Measurements from ENCODE around the gene SMIM20.
A peak's percentile ranks its signal among the peaks of the same experiment; 100 is the strongest.

Gene SMIM20

DNA sequence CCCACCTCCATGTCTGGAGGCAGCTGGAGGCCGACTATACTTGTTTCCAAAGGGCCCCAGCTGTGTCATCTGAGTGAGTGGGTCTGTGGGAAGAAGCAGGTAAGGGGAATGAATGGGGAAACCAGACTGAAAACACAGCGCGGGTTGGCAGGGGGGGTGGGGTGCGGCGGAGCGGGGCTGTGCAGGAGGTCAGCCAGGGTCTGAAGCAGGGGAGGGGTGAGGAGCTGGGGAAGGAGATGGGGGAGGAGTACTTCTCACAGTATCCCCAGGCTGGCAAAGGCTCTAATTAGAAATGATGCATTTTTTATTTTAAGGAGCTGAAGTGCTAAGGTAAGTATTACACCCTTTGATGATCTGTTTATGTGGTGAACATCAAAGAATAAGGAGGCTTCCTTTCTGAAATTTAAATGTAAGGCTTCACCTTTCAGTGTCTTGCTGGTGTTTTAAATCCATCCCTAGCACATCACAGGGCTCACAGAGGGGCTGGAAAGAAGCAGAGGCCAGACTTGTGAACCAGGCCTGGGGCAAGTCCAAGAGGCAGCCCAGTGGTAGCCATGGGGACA lies 37.5 kb downstream of the SMIM20 start:
- intact Hi-C loops (cut with DNase I): no loop called here
- no peak for DNase-seq

DNA sequence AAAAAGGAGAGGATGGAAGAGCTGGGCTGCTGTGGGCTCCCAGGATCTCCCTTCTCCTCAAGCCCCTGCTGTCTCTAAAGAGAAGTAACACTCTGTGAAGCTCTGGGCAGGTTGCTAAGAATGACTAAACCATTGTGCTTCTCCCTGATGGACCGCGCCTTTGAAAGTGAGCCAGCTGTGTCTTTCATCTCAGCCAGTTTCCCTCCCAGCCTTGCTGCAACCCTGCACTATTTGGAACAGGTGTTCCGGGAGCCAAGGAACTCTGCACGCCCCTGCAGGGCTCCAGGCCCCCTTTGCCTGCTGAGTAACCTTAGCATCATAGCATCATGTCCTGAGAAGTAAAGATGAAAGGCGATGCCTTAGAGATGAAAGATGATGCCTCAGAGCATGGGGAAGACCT lies 39.7 kb downstream of the SMIM20 start:
- intact Hi-C loops (cut with DNase I): no loop called here
- DNase-seq: peak in 3 of 10 donors; percentile 13 to 38 (median 30)

DNA sequence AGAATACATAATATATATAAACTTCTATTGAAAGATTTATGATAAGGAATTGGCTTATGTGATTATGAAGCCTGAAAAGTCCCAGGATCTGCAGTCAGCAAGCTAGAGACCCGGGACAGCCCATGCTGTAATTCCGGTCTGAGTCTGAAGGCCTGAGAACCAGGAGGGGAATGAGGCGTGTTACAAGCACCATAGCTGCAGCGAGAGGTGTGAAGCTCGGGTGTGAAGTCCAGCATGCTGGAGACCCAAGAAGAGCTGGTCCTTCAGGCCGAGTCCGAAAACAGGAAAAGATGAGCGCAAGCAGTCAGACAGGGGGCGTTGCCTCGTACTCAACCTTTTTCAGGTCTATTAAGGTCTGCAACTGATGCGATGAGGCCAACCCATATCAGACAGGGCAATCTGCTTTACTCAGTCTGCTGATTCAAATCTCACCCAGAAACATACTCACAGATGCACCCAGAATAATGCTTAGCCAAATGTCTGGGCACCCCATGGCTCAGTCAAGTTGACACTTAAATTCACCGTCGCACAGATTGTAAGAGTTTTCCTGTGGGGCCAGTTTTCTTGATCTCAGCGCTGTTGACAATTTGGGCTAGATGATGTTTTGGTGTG lies 40.4 kb downstream of the SMIM20 start:
- DNase-seq: no peak
- intact Hi-C loops (cut with DNase I): no loop called here

DNA sequence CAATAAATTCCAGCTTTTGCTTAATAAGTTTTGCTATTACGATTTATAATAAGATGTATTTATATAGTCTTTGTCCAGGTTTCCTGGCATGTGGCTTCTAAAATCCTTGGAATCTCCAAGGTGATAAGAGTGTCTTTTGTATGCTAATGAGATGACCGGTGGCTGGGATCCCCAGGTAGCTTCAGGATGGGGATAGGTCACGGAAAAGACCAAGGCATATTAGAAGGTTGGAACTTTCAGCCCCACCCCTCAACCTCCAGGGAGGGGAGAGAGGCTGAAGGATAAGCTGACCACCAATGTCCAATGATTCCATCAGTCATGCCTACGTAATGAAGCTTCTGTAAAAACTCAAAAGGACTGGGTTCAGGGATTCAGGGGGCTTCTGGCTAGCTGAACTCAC lies 41.7 kb downstream of the SMIM20 start:
- intact Hi-C loops (cut with DNase I): no loop called here

DNA sequence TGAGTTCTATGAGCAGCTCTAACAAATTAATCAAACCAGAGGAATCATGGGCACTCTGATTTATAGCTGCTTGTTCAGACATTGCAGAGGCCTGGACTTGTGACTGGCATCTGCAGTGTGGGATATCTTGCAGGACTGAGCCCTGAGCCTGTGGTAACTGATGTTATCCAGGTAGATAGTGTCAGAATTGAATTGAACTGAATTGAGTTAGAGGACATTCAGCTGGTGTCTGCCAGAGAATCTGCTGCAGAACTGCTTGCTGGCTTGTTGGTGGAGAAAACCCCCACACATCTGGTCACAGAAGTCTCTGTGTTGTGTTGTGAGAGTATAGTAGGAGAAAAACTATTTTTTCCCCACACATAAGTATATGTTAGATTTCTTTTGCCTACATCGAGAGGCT lies 42.2 kb downstream of the SMIM20 start:
- intact Hi-C loops (cut with DNase I): no loop called here
- DNase-seq: peak in 3 of 10 donors; percentile 31 to 89 (median 41)

More for the DNA sequence above, 41.7 kb downstream of the SMIM20 start:
- no peak for DNase-seq

DNA sequence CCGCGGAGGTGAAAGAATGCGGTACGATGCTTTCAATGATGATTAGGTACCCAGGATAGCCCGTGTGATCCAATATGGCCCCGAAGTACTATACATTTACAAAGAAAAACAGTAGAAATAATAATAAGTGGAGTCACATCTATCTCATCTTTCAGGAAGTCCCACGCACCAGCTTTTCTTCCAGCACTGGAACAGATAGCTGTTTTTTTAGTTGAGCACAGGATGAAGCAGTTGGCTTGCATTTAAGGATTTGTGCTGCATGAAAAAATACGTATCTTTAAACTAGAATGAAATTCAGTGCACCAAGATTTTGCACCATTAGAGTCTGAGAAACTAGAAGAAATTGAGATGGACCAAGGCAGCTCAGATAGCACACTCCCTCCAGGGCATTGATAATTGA lies 44.1 kb downstream of the SMIM20 start:
- DNase-seq: no peak
- intact Hi-C loops (cut with DNase I): no loop called here

DNA sequence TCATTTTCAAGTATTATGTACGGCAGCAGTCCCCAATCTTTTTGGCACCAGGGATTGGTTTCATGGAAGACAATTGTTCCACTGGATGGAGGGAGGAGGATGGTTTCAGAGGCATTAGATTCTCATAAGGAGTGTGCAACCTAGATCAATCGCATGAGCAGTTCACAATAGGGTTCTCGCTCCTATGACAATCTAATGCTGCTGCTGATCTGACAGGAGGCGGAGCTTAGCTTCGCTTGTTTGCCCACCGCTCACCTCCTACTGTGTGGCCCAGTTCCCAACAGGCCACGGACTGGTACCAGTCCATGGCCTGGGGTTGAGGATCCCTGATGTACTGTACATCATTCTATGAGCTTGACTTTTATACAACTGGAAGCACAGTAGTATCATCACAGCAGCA lies 48.4 kb downstream of the SMIM20 start:
- intact Hi-C loops (cut with DNase I): no loop called here
- no peak for DNase-seq

DNA sequence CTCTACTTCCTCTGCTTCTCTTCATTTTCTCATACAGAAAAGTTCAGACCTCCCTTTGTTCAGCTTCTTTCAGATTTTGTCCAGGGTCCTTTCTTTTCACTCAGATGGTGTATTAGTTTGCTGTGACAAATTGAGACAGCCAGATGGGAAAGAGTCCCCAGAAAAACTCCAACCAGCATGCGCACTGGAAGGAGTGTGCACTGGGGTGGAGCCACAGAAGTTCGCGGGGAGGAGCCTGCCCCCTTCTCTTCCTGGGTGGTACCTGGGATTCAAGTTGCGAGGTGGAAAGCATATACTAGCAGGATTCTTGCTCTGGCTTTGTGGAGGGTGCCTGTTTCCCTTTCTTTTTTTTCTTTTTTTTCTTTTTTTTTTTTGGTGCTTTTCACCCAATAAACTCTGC lies 51.6 kb downstream of the SMIM20 start:
- intact Hi-C loops (cut with DNase I): no loop called here
- DNase-seq: no peak

DNA sequence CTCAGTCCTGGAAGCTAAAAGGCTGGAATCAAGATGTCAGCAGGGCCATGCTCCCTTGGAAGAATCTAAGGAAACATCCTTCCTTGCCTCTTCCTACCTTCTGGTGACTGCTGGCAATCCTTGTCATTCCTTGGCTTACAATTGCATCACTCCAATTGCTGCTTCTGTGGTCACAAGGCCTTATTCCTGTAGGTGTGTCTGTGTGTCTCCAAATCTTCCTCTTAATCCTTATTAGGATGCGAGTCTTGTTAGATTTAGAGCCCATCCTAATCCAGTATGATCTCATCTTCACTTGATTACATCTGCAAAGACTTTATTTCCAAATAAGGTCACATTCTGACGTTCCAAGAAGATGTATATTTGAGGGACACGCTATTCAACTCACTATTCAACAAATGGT lies 52.2 kb downstream of the SMIM20 start:
- DNase-seq: no peak
- intact Hi-C loops (cut with DNase I): no loop called here

DNA sequence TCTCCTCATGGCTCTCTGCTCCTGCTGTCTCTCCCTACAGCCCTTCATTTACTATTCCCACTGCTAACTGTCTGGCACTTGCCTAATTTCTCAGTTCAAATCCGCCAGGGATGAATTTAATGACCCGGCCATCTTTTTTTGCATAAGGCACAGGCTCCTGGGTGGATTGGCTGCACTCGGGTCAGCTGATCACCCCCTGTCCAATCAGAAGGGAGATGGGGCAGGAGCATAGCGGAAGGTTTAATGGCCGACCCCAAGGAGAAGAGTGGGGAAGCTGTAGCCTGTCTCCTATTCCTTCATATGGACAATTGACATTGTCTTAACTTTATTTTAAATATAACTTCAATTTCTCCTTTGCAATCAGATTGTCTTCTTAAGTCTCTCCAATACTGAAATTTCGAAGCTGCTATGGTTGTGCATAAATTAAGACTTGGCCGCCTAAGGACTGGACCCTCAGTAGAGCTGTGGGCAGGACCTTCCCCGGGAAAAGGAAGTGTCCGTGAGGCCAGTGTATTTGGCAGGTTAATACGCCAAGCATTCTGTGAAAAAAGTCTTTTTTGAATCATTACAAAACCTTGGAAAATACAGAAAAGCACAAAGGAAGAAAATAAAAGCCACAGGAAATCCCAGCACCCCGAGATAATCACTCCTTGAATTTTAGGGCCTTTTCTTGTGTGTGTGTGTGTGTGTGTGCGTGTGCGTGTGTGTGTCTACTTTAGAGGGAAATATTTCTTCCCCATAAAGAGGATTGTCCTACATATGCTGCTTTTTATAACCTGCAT lies 55.5 kb downstream of the SMIM20 start:
- no peak for DNase-seq
- intact Hi-C loops (cut with DNase I): no loop called here

DNA sequence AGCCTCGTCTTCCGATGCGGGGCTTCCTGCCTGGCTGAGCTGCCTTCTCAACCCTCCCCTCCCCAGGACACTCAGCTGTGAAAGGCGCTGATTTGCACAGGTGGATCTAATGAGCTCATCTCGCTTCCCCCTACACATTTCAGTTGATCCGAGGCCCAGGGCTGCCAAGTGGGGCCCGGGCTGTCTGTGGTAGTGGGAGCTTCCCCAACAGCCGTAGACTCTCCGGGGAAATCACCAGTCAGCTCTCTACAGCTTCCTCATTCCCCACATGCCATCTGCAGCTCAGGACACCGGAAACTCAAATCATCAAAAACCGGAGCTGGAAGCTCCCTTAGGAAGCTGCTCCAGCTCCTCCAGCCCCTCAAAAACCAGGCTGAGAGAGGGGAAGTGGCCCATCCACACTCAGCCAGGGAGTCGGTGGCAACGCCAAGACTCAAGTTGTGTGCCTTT lies 56.2 kb downstream of the SMIM20 start:
- intact Hi-C loops (cut with DNase I): no loop called here
- peak in 2 of 10 donors; percentile 21 to 83 for DNase-seq

DNA sequence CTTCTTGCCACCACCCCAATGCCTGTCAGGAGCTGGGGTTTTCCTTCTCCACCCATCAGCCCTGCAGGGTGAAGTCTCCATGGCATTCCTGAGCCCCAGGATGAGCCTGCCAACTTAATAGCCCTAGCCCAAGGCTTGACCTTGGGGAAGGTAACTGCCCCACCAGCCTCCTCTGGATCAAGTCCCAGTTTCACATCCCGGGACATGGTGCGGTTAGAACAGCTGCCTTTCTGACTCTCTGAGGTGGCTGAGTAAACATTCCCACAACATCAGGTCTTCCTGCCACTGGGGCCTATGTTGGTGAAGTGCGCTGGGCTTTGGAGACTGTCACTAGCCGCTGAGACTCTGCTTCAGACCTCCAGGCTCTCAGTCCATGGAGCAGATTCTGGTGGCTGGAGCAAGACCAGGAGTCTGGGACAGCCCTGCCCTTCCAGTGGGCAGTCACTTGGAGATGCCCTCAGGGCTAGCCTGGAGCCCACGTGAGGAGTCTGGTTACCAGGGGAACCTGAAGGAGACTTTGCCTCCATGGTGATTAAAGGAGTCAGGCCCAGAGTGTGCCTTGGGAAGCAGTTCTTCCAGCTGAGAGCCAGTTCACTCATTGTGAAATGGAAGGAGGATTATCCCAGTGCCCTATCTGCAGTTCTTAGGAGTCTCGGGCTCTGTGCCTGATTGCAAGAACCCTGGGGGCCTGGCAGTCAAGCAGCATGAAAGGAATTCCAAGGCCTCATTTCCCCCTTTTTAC lies 56.8 kb downstream of the SMIM20 start:
- peak in 5 of 10 donors; percentile 19 to 81 (median 27) for DNase-seq
- intact Hi-C loops (cut with DNase I): no loop called here

DNA sequence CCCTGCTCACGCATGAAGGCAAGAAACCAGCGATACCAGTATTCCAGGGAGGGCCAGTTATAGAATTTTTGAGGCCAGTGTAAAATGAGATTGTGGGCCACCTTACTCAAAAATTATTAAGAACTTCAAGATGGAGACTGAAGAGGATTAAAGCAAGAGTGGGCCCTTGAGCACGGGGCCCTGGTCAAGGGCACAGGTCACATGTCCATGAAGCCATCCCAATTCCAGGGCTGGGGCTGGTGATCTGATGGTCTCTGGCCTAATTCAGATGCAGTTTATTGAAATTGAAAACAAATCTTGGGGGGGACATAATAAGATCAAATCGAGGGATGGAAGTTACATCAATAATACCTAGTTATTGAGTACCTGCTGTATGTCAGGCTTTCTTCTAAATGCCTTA lies 58.3 kb downstream of the SMIM20 start:
- no peak for DNase-seq

DNA sequence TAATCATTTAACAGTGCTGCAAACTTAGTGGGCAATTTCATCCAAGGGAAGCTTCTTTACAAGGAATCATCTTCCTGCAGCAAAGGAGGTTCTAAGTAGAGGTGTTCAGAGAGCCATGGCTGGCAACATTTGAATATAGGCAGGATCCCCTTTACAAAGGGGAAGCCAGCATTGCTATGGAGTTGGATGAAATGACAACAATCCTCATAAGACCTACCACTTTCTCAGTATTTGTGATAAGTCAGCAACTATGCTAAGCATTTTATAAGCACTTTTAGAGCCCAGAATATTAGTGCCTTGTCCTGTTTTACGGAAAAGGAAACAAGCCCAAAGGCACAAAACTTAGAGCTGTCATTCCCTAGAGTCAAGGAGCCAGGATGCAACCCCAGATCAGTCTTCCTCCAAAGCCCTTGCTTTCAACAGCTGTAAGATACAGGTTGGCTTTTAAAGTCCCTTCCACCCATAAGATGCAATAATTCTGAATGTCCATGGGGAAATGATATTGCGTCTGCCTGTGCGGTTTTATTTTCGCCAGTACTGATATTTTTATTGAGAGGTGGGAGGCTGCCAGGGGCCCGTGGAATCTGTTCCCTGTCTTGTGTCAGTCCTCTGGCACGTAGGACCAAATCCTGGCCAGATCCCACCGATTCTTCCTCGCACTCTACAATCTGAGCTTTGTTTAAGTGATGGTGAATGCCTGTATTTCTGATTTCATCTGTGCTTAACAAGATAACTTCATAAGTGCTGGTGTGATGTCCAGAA lies 59.1 kb downstream of the SMIM20 start:
- intact Hi-C loops (cut with DNase I): no loop called here
- no peak for DNase-seq

More for the DNA sequence above, 58.3 kb downstream of the SMIM20 start:
- intact Hi-C loops (cut with DNase I): no loop called here

DNA sequence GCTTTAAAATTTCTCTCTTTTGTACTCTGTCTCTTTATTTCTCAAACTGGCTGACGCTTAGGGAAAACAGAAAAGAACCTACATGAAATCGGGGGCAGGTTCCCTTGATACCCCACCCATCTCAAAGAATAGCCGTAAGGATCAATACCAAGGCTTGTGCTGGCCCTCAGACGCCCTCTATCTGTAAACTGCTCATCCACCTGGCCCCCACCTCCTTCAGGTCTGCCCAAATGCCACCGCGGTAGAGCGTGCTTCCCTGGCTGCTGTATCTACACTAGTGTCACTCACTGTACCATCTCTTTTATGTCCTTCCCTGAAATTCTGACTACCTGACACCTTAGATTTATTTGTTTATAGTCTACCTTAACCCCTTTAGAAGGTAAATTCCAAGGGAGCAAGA lies 62.8 kb downstream of the SMIM20 start:
- no peak for DNase-seq
- intact Hi-C loops (cut with DNase I): no loop called here

DNA sequence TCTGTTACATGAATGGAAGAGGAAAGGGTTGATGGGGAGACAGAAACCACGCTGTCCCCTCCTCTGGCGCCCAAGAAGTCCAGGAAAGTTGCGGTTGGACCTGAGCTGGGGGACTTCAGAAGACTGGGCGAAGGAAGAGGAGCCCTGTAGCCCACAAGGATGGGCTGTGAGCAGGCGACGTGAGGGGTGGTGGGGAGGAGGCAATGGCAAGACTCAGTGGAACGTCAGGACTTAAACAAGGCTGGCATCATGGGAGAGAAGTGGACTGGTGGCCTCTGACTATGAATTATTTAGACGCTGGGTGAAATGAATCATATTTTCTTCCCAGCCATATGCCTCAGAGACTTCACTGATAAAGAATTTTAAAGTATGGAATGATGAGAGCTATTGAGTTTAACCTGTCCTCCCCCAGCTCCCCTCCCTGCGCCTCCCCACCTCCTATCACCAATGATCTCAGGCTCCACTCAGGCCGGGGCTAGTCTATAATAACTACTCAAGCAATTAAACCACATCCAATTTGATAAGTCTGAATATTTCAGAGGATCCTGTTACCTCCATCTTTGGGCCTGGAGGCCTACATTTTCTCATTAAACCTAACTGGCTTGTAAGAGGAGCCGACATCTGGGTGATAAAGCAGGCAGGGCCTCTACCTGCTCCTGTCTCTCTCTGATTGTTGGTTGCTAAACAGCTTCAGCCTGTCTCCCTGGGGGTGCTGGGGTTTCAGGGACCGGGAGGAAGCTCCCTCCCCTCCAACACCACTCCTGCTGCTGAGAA lies 63.6 kb downstream of the SMIM20 start:
- DNase-seq: no peak
- intact Hi-C loops (cut with DNase I): no loop called here

DNA sequence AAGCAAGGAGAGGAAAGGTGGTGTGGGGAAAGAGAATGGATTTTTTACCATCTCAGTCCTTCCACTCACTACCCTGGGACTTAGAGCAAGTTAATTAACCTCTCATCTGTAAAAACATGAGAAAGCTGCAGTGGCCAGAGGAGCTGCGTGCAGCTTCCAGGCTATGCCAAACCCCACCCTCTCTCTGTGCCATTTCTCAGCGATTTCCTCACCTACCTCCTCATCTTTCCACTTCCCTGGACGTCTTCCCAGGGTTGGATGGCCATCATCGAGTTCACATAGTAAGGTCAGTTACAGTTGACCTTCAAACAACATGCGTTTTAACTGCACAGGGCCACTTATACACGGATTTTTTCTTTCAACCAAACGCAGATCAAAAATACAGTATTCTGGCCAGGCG lies 64.3 kb downstream of the SMIM20 start:
- no peak for DNase-seq
- intact Hi-C loops (cut with DNase I): no loop called here
